Measurements from ENCODE around the gene NFE2L2.
"Not testable (repeated sequence)": the region's sequence is repeated elsewhere in the genome, so short reads cannot be mapped to it uniquely, and the experiment has no call there.

The NFE2L2 gene

DNA sequence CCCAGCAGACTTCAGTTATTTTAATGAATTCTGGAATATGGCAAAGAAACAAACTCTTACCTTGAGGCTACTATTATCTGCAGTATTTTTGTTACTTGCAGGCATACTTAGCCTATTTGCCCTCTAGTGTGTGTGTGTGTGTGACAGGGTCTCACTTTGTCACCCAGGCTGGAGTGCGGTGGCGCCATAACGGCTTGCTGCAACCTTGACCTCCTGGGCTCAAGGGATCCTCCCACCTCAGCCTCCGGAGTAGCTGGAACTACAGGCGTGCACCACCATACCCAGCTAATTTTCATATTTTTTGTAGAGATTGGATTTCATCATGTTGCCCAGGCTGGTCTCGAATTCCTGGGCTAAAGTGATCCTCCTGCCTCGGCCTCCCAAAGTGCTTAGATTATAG lies 64.1 kb downstream of the NFE2L2 start:
- DNase-seq (ENCODE audit: low spot score in 2 of 2); H3K36me3 Mint-ChIP-seq; ATAC-seq (ENCODE audit: low read depth); H3K4me1 Mint-ChIP-seq; H3K4me3 Mint-ChIP-seq; H3K27ac Mint-ChIP-seq; H3K27me3 Mint-ChIP-seq; H3K9me3 Mint-ChIP-seq: not testable (repeated sequence)

- no peaks in the 10 kb centered on the region for H3K4me1 Mint-ChIP-seq
- no peaks in the 10 kb centered on the region for H3K36me3 Mint-ChIP-seq
- H3K27ac Mint-ChIP-seq: no peak overlapping the region
- H3K4me3 Mint-ChIP-seq: no peak overlapping the region
- H3K27me3 Mint-ChIP-seq: no peaks in the 10 kb centered on the region
- ATAC-seq (ENCODE audit: low read depth) (peak; percentile 50), DNase-seq (ENCODE audit: low spot score in 2 of 2) (no peak)
- H3K9me3 Mint-ChIP-seq: no peaks in the 10 kb centered on the region
These were observed 69.3 kb downstream of the NFE2L2 start for GRCh38 chr2:177195194-177195593.

DNA sequence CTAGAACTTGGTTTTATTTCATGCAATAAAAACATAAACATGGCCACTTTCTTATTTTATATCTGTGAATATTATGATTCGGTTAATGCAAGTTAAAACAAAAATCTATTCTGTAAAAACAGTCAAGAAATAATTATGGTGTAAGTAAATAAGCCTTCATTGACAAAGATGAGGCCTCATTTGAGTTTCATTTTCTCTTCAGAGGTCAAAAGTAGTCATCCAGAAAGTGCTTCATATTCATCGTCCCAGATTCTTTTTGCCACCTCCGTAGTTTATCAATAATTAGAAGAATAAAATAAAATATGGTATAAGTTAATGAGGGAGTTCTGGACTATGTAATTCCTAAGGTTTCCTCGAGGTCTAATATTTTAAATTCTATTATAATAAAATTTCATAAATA lies 71.3 kb downstream of the NFE2L2 start:
- no peaks in the 10 kb centered on the region for H3K9me3 Mint-ChIP-seq
- no peaks in the 10 kb centered on the region for H3K4me1 Mint-ChIP-seq
- ATAC-seq (ENCODE audit: low read depth) (no peak), DNase-seq (ENCODE audit: low spot score in 2 of 2) (no peak)
- H3K36me3 Mint-ChIP-seq: no peaks in the 10 kb centered on the region
- no peak overlapping the region for H3K4me3 Mint-ChIP-seq
- no peaks in the 10 kb centered on the region for H3K27me3 Mint-ChIP-seq
- H3K27ac Mint-ChIP-seq: no peak overlapping the region

DNA sequence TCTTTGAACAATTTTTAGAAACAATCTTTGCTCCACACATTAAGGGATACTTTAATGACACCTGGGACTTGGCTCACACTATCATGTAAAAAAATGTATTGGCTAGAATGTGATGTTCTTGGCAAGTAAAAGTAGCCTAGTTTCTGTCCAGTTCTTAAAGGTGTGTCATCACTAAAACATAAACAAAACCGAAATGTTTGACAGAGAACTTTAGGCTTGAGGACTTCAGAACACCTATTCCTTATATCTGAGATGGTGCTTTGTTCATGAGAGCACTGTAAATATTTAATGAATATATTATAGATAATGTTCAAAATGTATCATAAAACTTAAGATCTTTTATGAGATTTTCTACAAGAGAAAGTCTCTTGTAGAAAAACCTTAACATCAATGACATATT lies 71.7 kb downstream of the NFE2L2 start:
- no peaks in the 10 kb centered on the region for H3K36me3 Mint-ChIP-seq
- H3K27me3 Mint-ChIP-seq: no peaks in the 10 kb centered on the region
- no peak overlapping the region for H3K4me3 Mint-ChIP-seq
- ATAC-seq (ENCODE audit: low read depth) (no peak), DNase-seq (ENCODE audit: low spot score in 2 of 2) (no peak)
- no peak overlapping the region for H3K27ac Mint-ChIP-seq
- H3K4me1 Mint-ChIP-seq: no peaks in the 10 kb centered on the region
- H3K9me3 Mint-ChIP-seq: no peaks in the 10 kb centered on the region

GRCh38 chr2:177190941-177191340 lies 73.6 kb downstream of the NFE2L2 start:
- H3K36me3 Mint-ChIP-seq: no peaks in the 10 kb centered on the region
- H3K4me1 Mint-ChIP-seq: no peaks in the 10 kb centered on the region
- DNase-seq (ENCODE audit: low spot score in 2 of 2) (no peak), ATAC-seq (ENCODE audit: low read depth) (no peak)
- H3K27ac Mint-ChIP-seq: no peak overlapping the region
- no peaks in the 10 kb centered on the region for H3K9me3 Mint-ChIP-seq
- no peak overlapping the region for H3K4me3 Mint-ChIP-seq
- no peaks in the 10 kb centered on the region for H3K27me3 Mint-ChIP-seq

GRCh38 chr2:177188482-177189469 lies 75.8 kb downstream of the NFE2L2 start:
- DNase-seq (ENCODE audit: low spot score in 2 of 2) (no peak), ATAC-seq (ENCODE audit: low read depth) (no peak)
- H3K4me3 Mint-ChIP-seq: no peak overlapping the region
- no peaks in the 10 kb centered on the region for H3K9me3 Mint-ChIP-seq
- H3K27me3 Mint-ChIP-seq: no peaks in the 10 kb centered on the region
- no peaks in the 10 kb centered on the region for H3K4me1 Mint-ChIP-seq
- H3K27ac Mint-ChIP-seq: no peak overlapping the region
- H3K36me3 Mint-ChIP-seq: no peaks in the 10 kb centered on the region

GRCh38 chr2:177187631-177188312 lies 76.8 kb downstream of the NFE2L2 start:
- Mint-ChIP-seq H3K36me3 (no peaks in the 10 kb centered on the region), H3K27me3 (no peaks in the 10 kb centered on the region), H3K4me3 (no peak overlapping the region), H3K27ac (no peak overlapping the region), H3K4me1 (no peaks in the 10 kb centered on the region), H3K9me3 (no peaks in the 10 kb centered on the region)
- DNase-seq (ENCODE audit: low spot score in 2 of 2) (no peak), ATAC-seq (ENCODE audit: low read depth) (no peak)

- not testable (repeated sequence) for H3K36me3 Mint-ChIP-seq; H3K27ac Mint-ChIP-seq; H3K27me3 Mint-ChIP-seq; H3K4me3 Mint-ChIP-seq; H3K4me1 Mint-ChIP-seq; ATAC-seq (ENCODE audit: low read depth); H3K9me3 Mint-ChIP-seq; DNase-seq (ENCODE audit: low spot score in 2 of 2)
These were observed 78.5 kb downstream of the NFE2L2 start for GRCh38 chr2:177186038-177186437.

DNA sequence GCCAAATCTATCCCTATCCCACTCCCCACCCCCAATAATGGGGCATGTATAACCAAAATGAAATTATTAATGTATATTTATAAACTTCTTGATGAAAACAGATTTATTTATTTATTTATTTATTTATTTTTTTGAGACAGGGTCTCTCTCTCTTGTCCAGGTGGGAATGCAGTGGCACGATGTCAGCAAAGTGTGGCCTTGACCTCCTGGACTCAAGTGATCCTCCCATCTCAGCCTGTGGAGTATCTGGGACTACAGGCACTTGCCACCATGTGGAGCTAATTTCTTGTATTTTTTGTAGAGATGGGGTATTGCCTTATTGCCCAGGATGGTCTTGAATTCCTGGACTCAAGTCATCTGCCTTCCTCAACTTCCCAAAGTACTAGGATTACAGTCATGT lies 79.9 kb downstream of the NFE2L2 start:
- no peaks in the 10 kb centered on the region for H3K4me1 Mint-ChIP-seq
- no peaks in the 10 kb centered on the region for H3K9me3 Mint-ChIP-seq
- H3K27ac Mint-ChIP-seq: no peak overlapping the region

GRCh38 chr2:177183860-177184259 lies 80.7 kb downstream of the NFE2L2 start:
- no peaks in the 10 kb centered on the region for H3K4me1 Mint-ChIP-seq
- no peak for ATAC-seq (ENCODE audit: low read depth)
- no peak overlapping the region for H3K4me3 Mint-ChIP-seq
- H3K27ac Mint-ChIP-seq: no peak overlapping the region
- H3K27me3 Mint-ChIP-seq: peaks cover 3% of the 10 kb centered on the region
- no peaks in the 10 kb centered on the region for H3K36me3 Mint-ChIP-seq
- H3K9me3 Mint-ChIP-seq: no peaks in the 10 kb centered on the region
- no peak for DNase-seq (ENCODE audit: low spot score in 2 of 2)

More for the DNA sequence above, 79.9 kb downstream of the NFE2L2 start:
- Mint-ChIP-seq H3K27me3 (peaks cover 3% of the 10 kb centered on the region), H3K36me3 (no peaks in the 10 kb centered on the region), H3K4me3 (no peak overlapping the region)
- DNase-seq (ENCODE audit: low spot score in 2 of 2) (no peak), ATAC-seq (ENCODE audit: low read depth) (no peak)
